Nephron (organoid): ENCODE results near the gene GRB7.
"Not testable (repeated sequence)": the region's sequence is repeated elsewhere in the genome, so short reads cannot be mapped to it uniquely, and the experiment has no call there.

Experiments used
- H3K27ac Mint-ChIP-seq, 3 experiments: 2 replicates each; pipeline ENCODE4 v1.8.0; 2020; ENCODE audit warnings: mixed read lengths in 3 of 3, mild to moderate bottlenecking in 2 of 3, moderate library complexity in 1 of 3
- H3K27me3 Mint-ChIP-seq: 2 replicates; pipeline ENCODE4 v1.8.0; 2021; ENCODE audit warnings: low read depth, mild to moderate bottlenecking, moderate library complexity, mixed read lengths
- H3K36me3 Mint-ChIP-seq: 2 replicates; pipeline ENCODE4 v1.8.0; 2020; ENCODE audit warnings: low read depth, mixed read lengths
- H3K4me1 Mint-ChIP-seq: 2 replicates; pipeline ENCODE4 v1.8.0; 2020; ENCODE audit warnings: mixed read lengths
- H3K4me3 Mint-ChIP-seq, 3 experiments: 2 replicates each; pipeline ENCODE4 v1.8.0; 2020; ENCODE audit warnings: mild to moderate bottlenecking in 3 of 3, mixed read lengths in 3 of 3, moderate library complexity in 2 of 3
- H3K9me3 Mint-ChIP-seq: 2 replicates; pipeline ENCODE4 v1.8.0; 2020; ENCODE audit warnings: mixed read lengths
- CTCF ChIP-seq, 3 experiments: fragments of 200-600 bp; sonication (generic); IDR thresholded peaks; one replicate each; pipeline ENCODE4 v1.5.0; 2021; ENCODE audit warnings: antibody characterized with exemption in 3 of 3; ENCODE audit not compliant: unreplicated experiment in 3 of 3

Gene GRB7

GRCh38 chr17:39759204-39759603 is 21.5 kb downstream of the GRB7 start:
- Mint-ChIP-seq H3K36me3 (no peaks in the 10 kb centered on the region), H3K27ac (no peak overlapping the region), H3K27me3 (peaks cover 35% of the 10 kb centered on the region), H3K9me3 (no peaks in the 10 kb centered on the region), H3K4me3 (no peak overlapping the region), H3K4me1 (peaks cover 15% of the 10 kb centered on the region)
- TF ChIP-seq CTCF (IDR thresholded peaks at IDR 0.05; ENCODE audit: unreplicated experiment in 3 of 3) = no peak

GRCh38 chr17:39761861-39762496 is 24.2 kb downstream of the GRB7 start:
- no peaks in the 10 kb centered on the region for H3K9me3 Mint-ChIP-seq
- peaks cover 32% of the 10 kb centered on the region for H3K27me3 Mint-ChIP-seq
- no peaks in the 10 kb centered on the region for H3K36me3 Mint-ChIP-seq
- peaks cover 9% of the 10 kb centered on the region for H3K4me1 Mint-ChIP-seq
- no peak for TF ChIP-seq CTCF (IDR thresholded peaks at IDR 0.05; ENCODE audit: unreplicated experiment in 3 of 3)
- H3K4me3 Mint-ChIP-seq = no peak overlapping the region
- no peak overlapping the region for H3K27ac Mint-ChIP-seq

GRCh38 chr17:39763051-39763820 is 25.5 kb downstream of the GRB7 start:
- no peak for TF ChIP-seq CTCF (IDR thresholded peaks at IDR 0.05; ENCODE audit: unreplicated experiment in 3 of 3)
- no peaks in the 10 kb centered on the region for H3K36me3 Mint-ChIP-seq
- peak overlapping the region in 2 of 3 experiments; percentile 18 to 60 for H3K27ac Mint-ChIP-seq
- peaks cover 9% of the 10 kb centered on the region for H3K4me1 Mint-ChIP-seq
- no peaks in the 10 kb centered on the region for H3K9me3 Mint-ChIP-seq
- peaks cover 21% of the 10 kb centered on the region for H3K27me3 Mint-ChIP-seq
- H3K4me3 Mint-ChIP-seq = no peak overlapping the region

GRCh38 chr17:39764171-39764570 is 26.4 kb downstream of the GRB7 start:
- H3K4me3 Mint-ChIP-seq, H3K4me1 Mint-ChIP-seq, H3K36me3 Mint-ChIP-seq, H3K27ac Mint-ChIP-seq, H3K9me3 Mint-ChIP-seq: not testable (repeated sequence)
- peaks cover 14% of the 10 kb centered on the region for H3K27me3 Mint-ChIP-seq

GRCh38 chr17:39765175-39765574 is 27.4 kb downstream of the GRB7 start:
- peaks cover 14% of the 10 kb centered on the region for H3K27me3 Mint-ChIP-seq
- TF ChIP-seq CTCF (IDR thresholded peaks at IDR 0.05; ENCODE audit: unreplicated experiment in 3 of 3) = no peak
- H3K27ac Mint-ChIP-seq = no peak overlapping the region
- no peaks in the 10 kb centered on the region for H3K9me3 Mint-ChIP-seq
- H3K36me3 Mint-ChIP-seq = no peaks in the 10 kb centered on the region
- H3K4me1 Mint-ChIP-seq = peaks cover 9% of the 10 kb centered on the region
- no peak overlapping the region for H3K4me3 Mint-ChIP-seq

- H3K9me3 Mint-ChIP-seq = no peaks in the 10 kb centered on the region
- TF ChIP-seq CTCF (IDR thresholded peaks at IDR 0.05; ENCODE audit: unreplicated experiment in 3 of 3) = no peak
These were observed 28.0 kb downstream of the GRB7 start for GRCh38 chr17:39765766-39766165.

More at GRCh38 chr17:39765766-39766165, 28.0 kb downstream of the GRB7 start:
- Mint-ChIP-seq H3K27me3 (peaks cover 14% of the 10 kb centered on the region), H3K36me3 (no peaks in the 10 kb centered on the region), H3K27ac (no peak overlapping the region), H3K4me3 (no peak overlapping the region), H3K4me1 (peaks cover 9% of the 10 kb centered on the region)
